Measurements from ENCODE around the gene LTBP3.

- TF ChIP-seq EZH2 (IDR thresholded peaks at IDR 0.05; ENCODE audit: borderline replicate concordance, low read depth, low read length, poor library complexity, severe bottlenecking) (no peak), CTCF (conservative IDR thresholded peaks at IDR 0.05; ENCODE audit: low read depth, low read length) (no peak)
These were observed 15.4 kb upstream of the LTBP3 start for GRCh38 chr11:65573391-65574079.
